H9 (cell line): ENCODE measurements around the gene SELENOM. TPM values are rescaled to one million over a fixed set of nuclear protein-coding genes. Genes with fewer than 3 reads are reported as not detected.
"Not testable (repeated sequence)": the region's sequence is repeated elsewhere in the genome, so short reads cannot be mapped to it uniquely, and the experiment has no call there.

ENCODE experiments used
- DNase-seq: peaks from one replicate; pipeline ENCODE4 v3.0.0-alpha.2; 2017
- H2AFZ ChIP-seq: one replicate; pipeline ENCODE4 v1.6.1; 2013; ENCODE audit warnings: mild to moderate bottlenecking, low read length, control low read depth, moderate library complexity
- H2AK5ac ChIP-seq: 2 replicates; pipeline ENCODE4 v1.6.1; 2013; ENCODE audit warnings: low read length, control low read depth, mixed read lengths; ENCODE audit not compliant: insufficient read length
- H2BK120ac ChIP-seq: one replicate; pipeline ENCODE4 v1.6.1; 2013; ENCODE audit warnings: low read depth, mild to moderate bottlenecking, low read length, control low read depth, inconsistent platforms; ENCODE audit not compliant: poor library complexity, severe bottlenecking
- H2BK12ac ChIP-seq: 2 replicates; pipeline ENCODE4 v1.6.1; 2013; ENCODE audit warnings: low read length, control low read depth, mixed read lengths, low read depth; ENCODE audit not compliant: insufficient read length
- H2BK15ac ChIP-seq: 2 replicates; pipeline ENCODE4 v1.6.1; 2013; ENCODE audit warnings: low read depth, low read length, control low read depth
- H2BK20ac ChIP-seq: one replicate; pipeline ENCODE4 v1.6.1; 2013; ENCODE audit warnings: low read depth, mild to moderate bottlenecking, low read length, control low read depth, inconsistent platforms; ENCODE audit not compliant: poor library complexity, severe bottlenecking
- H2BK5ac ChIP-seq: 2 replicates; pipeline ENCODE4 v1.6.1; 2013; ENCODE audit warnings: low read length, control low read depth, mixed read lengths; ENCODE audit not compliant: insufficient read length
- H3K14ac ChIP-seq: 2 replicates; pipeline ENCODE4 v1.6.1; 2013; ENCODE audit warnings: low read length, control low read depth; ENCODE audit not compliant: insufficient read depth
- H3K18ac ChIP-seq: 2 replicates; pipeline ENCODE4 v1.6.1; 2013; ENCODE audit warnings: low read depth, mild to moderate bottlenecking, mixed read lengths, low read length, control low read depth; ENCODE audit not compliant: insufficient read length
- H3K23ac ChIP-seq: 2 replicates; pipeline ENCODE4 v1.6.1; 2013; ENCODE audit warnings: low read length, control low read depth, mixed read lengths, low read depth; ENCODE audit not compliant: insufficient read length
- H3K23me2 ChIP-seq: 2 replicates; pipeline ENCODE4 v1.6.1; 2013; ENCODE audit warnings: low read depth, mild to moderate bottlenecking, mixed read lengths, low read length, control low read depth; ENCODE audit not compliant: insufficient read length, poor library complexity, severe bottlenecking
- H3K27ac ChIP-seq: 2 replicates; pipeline ENCODE4 v1.5.1; 2013; ENCODE audit warnings: low read length, control low read depth, mixed read lengths, low read depth; ENCODE audit not compliant: insufficient read length
- H3K27me3 ChIP-seq: 2 replicates; pipeline ENCODE4 v1.6.1; 2013; ENCODE audit warnings: low read length, control low read depth, inconsistent platforms; ENCODE audit not compliant: insufficient read depth
- H3K4ac ChIP-seq: 2 replicates; pipeline ENCODE4 v1.6.1; 2013; ENCODE audit warnings: low read depth, mild to moderate bottlenecking, control low read depth, inconsistent platforms, low read length, moderate library complexity
- H3K4me1 ChIP-seq: 2 replicates; pipeline ENCODE4 v1.6.1; 2013; ENCODE audit warnings: low read length, control low read depth, inconsistent platforms; ENCODE audit not compliant: insufficient read depth
- H3K4me2 ChIP-seq: 2 replicates; pipeline ENCODE4 v1.6.1; 2013; ENCODE audit warnings: low read length, control low read depth, mixed read lengths; ENCODE audit not compliant: insufficient read length, insufficient read depth
- H3K56ac ChIP-seq: 2 replicates; pipeline ENCODE4 v1.6.1; 2013; ENCODE audit warnings: low read depth, mild to moderate bottlenecking, mixed read lengths, low read length, control low read depth; ENCODE audit not compliant: insufficient read length
- H3K79me1 ChIP-seq: 2 replicates; pipeline ENCODE4 v1.6.1; 2013; ENCODE audit warnings: low read depth, mild to moderate bottlenecking, moderate library complexity, low read length, control low read depth, inconsistent platforms; ENCODE audit not compliant: insufficient read depth, poor library complexity, severe bottlenecking
- H3K79me2 ChIP-seq: 2 replicates; pipeline ENCODE4 v1.6.1; 2013; ENCODE audit warnings: low read length, control low read depth, inconsistent platforms; ENCODE audit not compliant: insufficient read depth
- H3K9ac ChIP-seq: 2 replicates; pipeline ENCODE4 v1.6.1; 2013; ENCODE audit warnings: low read length, control low read depth, mixed read lengths; ENCODE audit not compliant: insufficient read length; ENCODE audit errors: extremely low read depth
- H3K9me3 ChIP-seq: one replicate; pipeline ENCODE4 v1.6.1; 2013; ENCODE audit warnings: low read depth, low read length, inconsistent platforms; ENCODE audit not compliant: control insufficient read depth
- H3T11ph ChIP-seq: one replicate; pipeline ENCODE4 v1.6.1; 2013; ENCODE audit warnings: mild to moderate bottlenecking, low read length, control low read depth, inconsistent platforms
- H4K20me1 ChIP-seq: one replicate; pipeline ENCODE4 v1.6.1; 2013; ENCODE audit not compliant: control insufficient read depth, insufficient read length, insufficient read depth
- H4K5ac ChIP-seq: 2 replicates; pipeline ENCODE4 v1.6.1; 2013; ENCODE audit warnings: low read depth, mild to moderate bottlenecking, mixed read lengths, low read length, control low read depth; ENCODE audit not compliant: insufficient read length
- H4K8ac ChIP-seq: replicated peaks from 2 replicates; pipeline ENCODE4 v1.6.1; 2013; ENCODE audit warnings: low read length, control low read depth, mixed read lengths, low read depth; ENCODE audit not compliant: insufficient read length
- H4K91ac ChIP-seq: 2 replicates; pipeline ENCODE4 v1.6.1; 2013; ENCODE audit warnings: low read depth, mild to moderate bottlenecking, moderate library complexity, mixed read lengths, low read length, control low read depth; ENCODE audit not compliant: insufficient read length
- H3K27ac Mint-ChIP-seq, 3 experiments: 2 replicates in 2 of 3; 3 replicates in 1 of 3; pipeline ENCODE4 v1.8.0; 2020 to 2021; ENCODE audit warnings: mixed read lengths in 3 of 3, mild to moderate bottlenecking in 1 of 3, moderate library complexity in 1 of 3
- H3K27me3 Mint-ChIP-seq: 2 replicates; pipeline ENCODE4 v1.8.0; 2021; ENCODE audit warnings: low read depth, mild to moderate bottlenecking, moderate library complexity, mixed read lengths
- H3K36me3 Mint-ChIP-seq, 3 experiments: 2 replicates in 2 of 3; 3 replicates in 1 of 3; pipeline ENCODE4 v1.8.0; 2020 to 2021; ENCODE audit warnings: low read depth in 3 of 3, mixed read lengths in 3 of 3; ENCODE audit not compliant: insufficient read depth in 1 of 3
- H3K4me1 Mint-ChIP-seq, 2 experiments: 2 replicates each; pipeline ENCODE4 v1.8.0; 2020; ENCODE audit warnings: mixed read lengths in 2 of 2
- H3K4me3 Mint-ChIP-seq, 2 experiments: 2 replicates in 1 of 2; 3 replicates in 1 of 2; pipeline ENCODE4 v1.8.0; 2020 to 2021; ENCODE audit warnings: mild to moderate bottlenecking in 2 of 2, mixed read lengths in 2 of 2, moderate library complexity in 1 of 2
- H3K9me3 Mint-ChIP-seq, 2 experiments: 2 replicates in 1 of 2; 3 replicates in 1 of 2; pipeline ENCODE4 v1.8.0; 2020; ENCODE audit warnings: mild to moderate bottlenecking in 2 of 2, mixed read lengths in 2 of 2, moderate library complexity in 1 of 2
- CTCF ChIP-seq: fragments of 200-600 bp; sonication (generic); conservative IDR thresholded peaks from 3 replicates; pipeline ENCODE4 v1.8.0; 2021; ENCODE audit warnings: antibody characterized with exemption, mild to moderate bottlenecking
- WGBS: extraction: QIAGEN DNeasy Blood & Tissue Kit; methylation state at CpG from one replicate; pipeline ENCODE4 v1.1.7; 2013; ENCODE audit warnings: missing lambda C conversion rate, low lambda C conversion rate, mixed read lengths; ENCODE audit not compliant: insufficient read length; ENCODE audit errors: extremely low coverage; 5-methylcytosine and 5-hydroxymethylcytosine counted together
- total RNA-seq: library from RNA; stranded (reverse); gene quantifications from 2 replicates; pipeline ENCODE4 v1.2.1, GENCODE V29; 2021

SELENOM gene
- total RNA-seq, 1 experiment from 2014 or later = 18.6 TPM

DNA sequence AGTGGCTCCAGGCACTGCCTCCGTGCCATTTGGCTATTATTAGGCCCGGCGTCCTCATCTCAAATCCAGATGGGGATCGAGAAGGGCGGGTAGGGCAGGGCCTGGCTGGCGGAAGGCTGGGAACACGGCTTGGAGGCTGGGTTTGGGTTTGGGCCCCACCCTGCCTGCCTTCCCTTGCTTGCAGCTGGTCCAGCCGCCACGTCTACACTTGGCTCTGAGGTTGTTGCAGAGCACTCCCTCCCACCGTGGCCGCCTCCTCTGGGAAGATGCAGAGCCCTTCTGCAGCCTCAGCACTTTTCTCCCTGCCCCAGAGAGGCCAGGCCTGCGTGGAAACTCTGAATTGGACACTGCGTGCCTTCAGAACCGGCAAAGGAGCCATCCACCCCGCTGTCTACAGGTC, 31.4 kb downstream of the SELENOM start:
- H3K27me3 Mint-ChIP-seq = peaks cover 10% of the 10 kb centered on the region
- Histone ChIP-seq H2BK12ac (no peak overlapping the region), H3K56ac (no peak overlapping the region), H3K4me2 (no peak overlapping the region), H3K79me1 (no peaks in the 10 kb centered on the region), H3K14ac (no peak overlapping the region; the same call in 1 of the 2 replicates), H2BK120ac (no peak overlapping the region), H4K8ac (no peak overlapping the region), H2BK15ac (no peak overlapping the region), H3K23me2 (peaks cover 3% of the 10 kb centered on the region), H3K4ac (no peak overlapping the region), H3K27ac (no peak overlapping the region), H4K5ac (no peak overlapping the region), H4K20me1 (no peaks in the 10 kb centered on the region), H3K18ac (no peak overlapping the region), H2AFZ (no peak overlapping the region), H3K27me3 (no peaks in the 10 kb centered on the region), H3T11ph (no peak overlapping the region), H2BK20ac (no peak overlapping the region), H3K9me3 (no peaks in the 10 kb centered on the region), H3K9ac (no peak overlapping the region), H2AK5ac (no peak overlapping the region), H3K79me2 (no peaks in the 10 kb centered on the region), H2BK5ac (no peak overlapping the region), H4K91ac (no peak overlapping the region), H3K4me1 (no peaks in the 10 kb centered on the region; the same call in 1 of the 2 replicates), H3K23ac (no peak overlapping the region)
- H3K4me3 Mint-ChIP-seq = no peak overlapping the region
- peaks cover 7 to 9% of the 10 kb centered on the region in 2 experiments for H3K4me1 Mint-ChIP-seq
- no peaks in the 10 kb centered on the region for H3K9me3 Mint-ChIP-seq
- H3K27ac Mint-ChIP-seq = no peak overlapping the region
- WGBS = no CpG with 5 or more reads among the region's 15 CpGs
- no peak for TF ChIP-seq CTCF
- no peak for DNase-seq
- no peaks in the 10 kb centered on the region for H3K36me3 Mint-ChIP-seq

GRCh38 chr22:31073545-31074145, 33.7 kb downstream of the SELENOM start:
- H3K27ac ChIP-seq, H3K23me2 ChIP-seq, H2BK15ac ChIP-seq, H4K20me1 ChIP-seq, H3K4me1 ChIP-seq, H3K9ac ChIP-seq, H3K4ac ChIP-seq, H3K27ac Mint-ChIP-seq, H2BK5ac ChIP-seq, H3K56ac ChIP-seq, H3K9me3 Mint-ChIP-seq, H3K27me3 ChIP-seq, H2AK5ac ChIP-seq, H3K18ac ChIP-seq, H2BK20ac ChIP-seq, H4K5ac ChIP-seq, H4K8ac ChIP-seq, H2BK12ac ChIP-seq, H2BK120ac ChIP-seq, H3K4me2 ChIP-seq, H2AFZ ChIP-seq, H3K79me2 ChIP-seq, H3K9me3 ChIP-seq, H3T11ph ChIP-seq, H3K4me3 Mint-ChIP-seq, H3K14ac ChIP-seq, H3K4me1 Mint-ChIP-seq, H3K79me1 ChIP-seq, DNase-seq, H3K23ac ChIP-seq, H4K91ac ChIP-seq, H3K36me3 Mint-ChIP-seq: not testable (repeated sequence)
- peaks cover 13% of the 10 kb centered on the region for H3K27me3 Mint-ChIP-seq
- no CpG with 5 or more reads among the region's 5 CpGs for whole genome bisulfite sequencing
